IgD-negative memory B cell (primary cell): ENCODE measurements around the gene CARMIL3. TPM values are rescaled to one million over a fixed set of nuclear protein-coding genes. Genes with fewer than 3 reads are reported as not detected.

ENCODE experiments used
- H3K27ac Mint-ChIP-seq, 3 donors: one replicate each; pipeline ENCODE4 v1.8.0; 2020 to 2022; ENCODE audit warnings: mild to moderate bottlenecking in 3 of 3, mixed read lengths in 3 of 3, moderate library complexity in 1 of 3
- H3K27me3 Mint-ChIP-seq: one replicate; pipeline ENCODE4 v1.8.0; 2021; ENCODE audit warnings: mixed read lengths
- H3K36me3 Mint-ChIP-seq: one replicate; pipeline ENCODE4 v1.8.0; 2020; ENCODE audit warnings: mild to moderate bottlenecking, mixed read lengths
- H3K4me1 Mint-ChIP-seq, 3 donors: one replicate each; pipeline ENCODE4 v1.8.0; 2020 to 2022; ENCODE audit warnings: mixed read lengths in 3 of 3, mild to moderate bottlenecking in 1 of 3
- H3K4me3 Mint-ChIP-seq, 4 donors: one replicate each; pipeline ENCODE4 v1.8.0; 2020 to 2022; ENCODE audit warnings: mild to moderate bottlenecking in 4 of 4, mixed read lengths in 4 of 4, moderate library complexity in 3 of 4
- H3K9me3 Mint-ChIP-seq, 3 donors: one replicate each; pipeline ENCODE4 v1.8.0; 2020 to 2021; ENCODE audit warnings: mixed read lengths in 3 of 3, mild to moderate bottlenecking in 1 of 3
- polyA plus RNA-seq: library from polyadenylated mRNA; unstranded; fragments of 300-500 nt; fragmentation: Illumina TruSeq; gene quantifications from one replicate; pipeline ENCODE4 v1.2.3, GENCODE V29; 2021

The CARMIL3 gene
- polyA plus RNA-seq, 1 donor from 2014 or later, result 0.35 TPM

DNA sequence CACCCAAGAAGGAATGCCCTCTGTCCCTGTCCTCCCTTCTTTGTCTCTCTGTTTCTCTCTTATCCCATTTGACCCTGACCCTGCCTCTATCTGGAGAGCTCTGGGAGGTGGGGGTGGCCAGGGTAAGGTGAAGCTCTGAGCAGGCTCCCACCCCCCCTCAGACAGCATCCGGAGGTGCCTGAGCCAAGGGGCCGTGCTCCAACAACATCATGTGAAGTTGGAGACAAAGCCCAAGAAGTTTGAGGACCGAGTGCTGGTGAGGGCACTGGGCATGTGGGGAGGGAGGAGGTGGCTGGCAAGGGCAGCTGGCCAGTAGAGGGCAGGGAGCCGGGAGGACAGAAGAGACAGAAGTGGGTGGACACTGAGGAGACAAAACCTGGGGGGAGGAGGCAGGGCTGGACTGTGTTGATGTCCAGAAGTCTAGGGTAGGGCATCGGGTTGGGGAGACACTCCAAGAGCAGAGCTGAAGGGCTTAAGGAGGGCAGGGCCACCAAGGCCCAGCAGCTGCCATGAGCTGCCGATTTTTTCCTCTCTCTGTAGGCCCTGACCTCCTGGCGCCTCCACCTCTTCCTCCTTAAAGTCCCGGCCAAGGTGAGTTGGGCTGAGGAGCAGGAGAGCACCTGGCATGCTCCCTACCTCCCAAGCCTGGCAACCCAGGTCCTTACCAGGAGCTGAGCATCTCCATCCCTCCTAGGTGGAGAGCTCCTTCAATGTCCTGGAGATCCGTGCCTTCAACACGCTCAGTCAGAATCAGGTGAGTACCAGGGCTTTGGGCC, 1.9 kb downstream of the CARMIL3 start:
- peaks cover 21 to 30% (median 24%) of the 10 kb centered on the region in 3 donors for H3K4me1 Mint-ChIP-seq

DNA sequence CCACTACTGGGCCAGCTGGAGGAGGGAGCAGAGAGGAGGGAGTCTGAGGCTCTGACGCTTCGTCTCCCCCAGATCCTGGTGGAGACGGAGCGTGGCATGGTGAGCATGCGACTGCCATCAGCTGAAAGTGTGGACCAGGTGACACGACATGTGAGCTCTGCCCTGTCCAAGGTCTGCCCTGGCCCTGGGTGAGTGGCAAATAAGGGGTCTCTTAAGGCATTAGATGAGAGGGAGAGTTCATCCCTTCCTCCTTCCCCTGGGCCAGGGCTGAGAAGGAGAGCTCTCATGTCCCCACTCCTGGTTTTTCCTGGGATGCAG, 2.5 kb downstream of the CARMIL3 start:
- Mint-ChIP-seq H3K9me3 (no peaks in the 10 kb centered on the region), H3K27me3 (peaks cover 2% of the 10 kb centered on the region), H3K27ac (no peak overlapping the region), H3K4me1 (peaks cover 17 to 25% (median 18%) of the 10 kb centered on the region in 3 donors), H3K36me3 (peaks cover 5% of the 10 kb centered on the region), H3K4me3 (peak overlapping the region in 1 of 4 donors; percentile 84)

More for the DNA sequence above, 1.9 kb downstream of the CARMIL3 start:
- Mint-ChIP-seq H3K4me3 (peak overlapping the region; percentile 66 to 84 (median 82)), H3K9me3 (no peaks in the 10 kb centered on the region), H3K27ac (peak overlapping the region in 1 of 3 donors; percentile 53), H3K36me3 (peaks cover 5% of the 10 kb centered on the region), H3K27me3 (peaks cover 2% of the 10 kb centered on the region)

DNA sequence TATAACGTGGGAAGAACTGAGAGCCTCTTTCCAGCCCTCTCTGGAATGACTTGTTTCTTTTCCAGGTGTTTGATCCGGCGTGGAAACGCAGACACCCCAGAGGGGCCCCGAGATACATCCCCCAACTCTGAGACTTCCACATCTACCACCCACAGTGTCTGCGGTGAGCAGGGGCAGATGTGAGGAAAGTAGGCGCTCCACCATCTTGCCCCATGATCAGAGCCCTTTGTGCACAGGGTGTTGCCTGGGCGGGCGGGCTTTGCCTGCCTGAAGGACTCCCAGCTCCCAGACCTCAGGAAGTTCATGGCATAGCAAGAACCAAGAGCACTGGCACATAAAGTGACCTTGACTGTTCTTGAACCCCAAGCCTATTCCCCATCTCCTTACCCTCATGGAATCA, 2.8 kb downstream of the CARMIL3 start:
- peaks cover 16 to 24% (median 17%) of the 10 kb centered on the region in 3 donors for H3K4me1 Mint-ChIP-seq
- peaks cover 2% of the 10 kb centered on the region for H3K27me3 Mint-ChIP-seq
- peak overlapping the region in 1 of 4 donors; percentile 67 for H3K4me3 Mint-ChIP-seq
- H3K9me3 Mint-ChIP-seq, result no peaks in the 10 kb centered on the region
- H3K27ac Mint-ChIP-seq, result no peak overlapping the region
- peaks cover 5% of the 10 kb centered on the region for H3K36me3 Mint-ChIP-seq

DNA sequence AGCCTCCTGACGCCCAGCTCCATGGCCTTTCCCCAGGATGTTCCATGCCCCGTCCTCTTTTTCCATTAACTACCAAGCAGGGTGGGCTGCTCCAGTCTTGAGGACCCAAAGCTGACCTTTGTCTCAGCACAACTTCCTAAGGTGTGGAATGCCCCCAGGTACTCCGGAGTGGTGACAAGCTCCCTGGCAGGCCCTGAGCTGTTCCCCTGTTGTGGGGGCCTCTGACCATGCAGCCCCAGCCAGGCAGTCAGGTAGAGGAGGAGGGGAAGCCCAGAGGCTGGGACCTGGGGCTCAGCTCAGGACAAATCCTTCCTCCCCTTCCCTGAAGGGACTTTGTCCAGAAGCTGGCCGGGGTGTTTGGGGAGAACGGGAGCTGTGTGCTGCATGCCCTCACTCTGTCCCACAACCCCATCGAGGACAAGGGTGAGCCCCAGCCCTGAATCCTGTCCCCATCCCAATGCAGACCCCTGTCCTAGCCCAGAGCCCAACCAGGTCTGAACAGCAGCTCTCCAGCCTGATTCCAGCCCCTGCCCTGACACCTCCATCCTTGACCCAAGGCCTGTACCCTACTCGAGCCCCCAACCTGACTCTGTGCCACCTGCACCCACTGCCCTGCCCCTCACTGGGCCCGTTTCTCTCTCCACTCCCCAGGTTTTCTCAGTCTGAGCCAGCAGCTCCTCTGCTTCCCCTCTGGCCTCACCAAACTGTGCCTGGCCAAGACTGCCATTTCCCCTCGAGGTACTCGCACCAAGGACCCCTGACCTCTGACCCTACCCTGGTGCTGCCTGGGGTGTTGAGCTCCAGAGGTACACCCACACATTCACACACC, 4.4 kb downstream of the CARMIL3 start:
- H3K27me3 Mint-ChIP-seq, result peaks cover 2% of the 10 kb centered on the region
- peak overlapping the region in 1 of 4 donors; percentile 47 for H3K4me3 Mint-ChIP-seq
- no peaks in the 10 kb centered on the region for H3K9me3 Mint-ChIP-seq
- peaks cover 11 to 12% (median 11%) of the 10 kb centered on the region in 3 donors for H3K4me1 Mint-ChIP-seq
- H3K27ac Mint-ChIP-seq, result no peak overlapping the region
- H3K36me3 Mint-ChIP-seq, result peaks cover 7% of the 10 kb centered on the region

DNA sequence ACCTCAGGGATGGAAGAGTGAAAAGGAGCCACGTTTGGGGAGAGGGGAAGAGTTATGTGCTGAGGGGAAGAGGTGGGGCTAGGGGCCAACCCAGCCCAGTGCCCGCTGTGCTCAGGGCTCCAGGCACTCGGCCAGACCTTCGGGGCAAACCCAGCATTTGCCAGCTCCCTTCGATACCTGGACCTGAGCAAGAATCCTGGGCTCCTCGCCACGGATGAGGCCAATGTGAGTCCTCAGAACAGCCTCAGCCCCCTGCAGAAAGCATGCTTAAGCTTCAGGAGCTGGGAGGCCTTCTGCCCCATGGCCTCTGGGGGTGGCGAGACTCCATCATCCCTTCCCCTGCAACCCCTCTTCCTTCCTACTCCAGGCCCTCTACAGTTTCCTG, 5.0 kb downstream of the CARMIL3 start:
- Mint-ChIP-seq H3K4me1 (peaks cover 10 to 11% (median 10%) of the 10 kb centered on the region in 3 donors), H3K36me3 (peaks cover 7% of the 10 kb centered on the region), H3K9me3 (no peaks in the 10 kb centered on the region), H3K4me3 (no peak overlapping the region), H3K27me3 (peaks cover 2% of the 10 kb centered on the region), H3K27ac (no peak overlapping the region)

DNA sequence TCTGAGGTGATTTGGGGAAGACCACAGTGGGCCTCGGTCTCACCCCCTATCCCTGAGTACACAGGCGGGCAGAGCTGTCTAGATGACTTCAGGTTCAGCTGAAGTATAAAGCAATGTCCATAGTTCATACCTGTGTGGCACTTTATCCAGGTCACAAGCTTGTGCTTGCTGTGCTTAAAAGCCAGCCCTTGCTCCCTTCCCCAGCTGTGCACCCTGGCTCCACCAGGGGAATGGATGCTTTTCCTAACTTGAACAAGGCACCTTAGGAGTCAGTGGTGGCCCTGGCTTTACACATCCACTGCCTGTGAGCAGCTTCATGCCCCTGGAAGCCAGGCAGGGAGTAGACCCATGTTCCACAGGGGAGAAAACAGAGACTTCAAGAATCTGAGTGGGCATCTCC, 5.5 kb downstream of the CARMIL3 start:
- Mint-ChIP-seq H3K4me3 (no peak overlapping the region), H3K9me3 (no peaks in the 10 kb centered on the region), H3K27me3 (peaks cover 2% of the 10 kb centered on the region), H3K36me3 (peaks cover 7% of the 10 kb centered on the region), H3K27ac (no peak overlapping the region), H3K4me1 (peaks cover 10 to 11% (median 10%) of the 10 kb centered on the region in 3 donors)

DNA sequence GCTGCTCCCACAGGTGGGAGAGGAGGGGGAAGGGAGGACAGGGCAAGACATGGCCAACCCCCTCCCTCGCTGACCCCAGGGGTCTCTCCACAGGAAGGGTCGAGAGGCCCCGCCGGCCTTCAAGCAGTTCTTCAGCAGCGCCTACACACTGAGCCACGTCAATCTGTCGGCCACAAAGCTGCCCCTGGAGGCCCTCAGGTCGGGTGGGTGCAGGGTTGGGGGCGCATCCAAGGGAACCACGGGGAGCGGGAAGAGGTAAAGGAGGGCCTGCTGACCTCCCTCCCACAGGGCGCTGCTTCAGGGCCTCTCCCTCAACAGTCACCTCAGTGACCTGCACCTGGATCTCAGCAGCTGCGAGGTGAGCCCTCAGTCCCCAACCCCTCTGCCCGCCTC, 6.1 kb downstream of the CARMIL3 start:
- Mint-ChIP-seq H3K36me3 (peaks cover 7% of the 10 kb centered on the region), H3K9me3 (no peaks in the 10 kb centered on the region), H3K27ac (peak overlapping the region in 1 of 3 donors; percentile 45), H3K4me3 (peak overlapping the region in 1 of 4 donors; percentile 24), H3K4me1 (peaks cover 6 to 9% (median 8%) of the 10 kb centered on the region in 3 donors), H3K27me3 (peaks cover 2% of the 10 kb centered on the region)

DNA sequence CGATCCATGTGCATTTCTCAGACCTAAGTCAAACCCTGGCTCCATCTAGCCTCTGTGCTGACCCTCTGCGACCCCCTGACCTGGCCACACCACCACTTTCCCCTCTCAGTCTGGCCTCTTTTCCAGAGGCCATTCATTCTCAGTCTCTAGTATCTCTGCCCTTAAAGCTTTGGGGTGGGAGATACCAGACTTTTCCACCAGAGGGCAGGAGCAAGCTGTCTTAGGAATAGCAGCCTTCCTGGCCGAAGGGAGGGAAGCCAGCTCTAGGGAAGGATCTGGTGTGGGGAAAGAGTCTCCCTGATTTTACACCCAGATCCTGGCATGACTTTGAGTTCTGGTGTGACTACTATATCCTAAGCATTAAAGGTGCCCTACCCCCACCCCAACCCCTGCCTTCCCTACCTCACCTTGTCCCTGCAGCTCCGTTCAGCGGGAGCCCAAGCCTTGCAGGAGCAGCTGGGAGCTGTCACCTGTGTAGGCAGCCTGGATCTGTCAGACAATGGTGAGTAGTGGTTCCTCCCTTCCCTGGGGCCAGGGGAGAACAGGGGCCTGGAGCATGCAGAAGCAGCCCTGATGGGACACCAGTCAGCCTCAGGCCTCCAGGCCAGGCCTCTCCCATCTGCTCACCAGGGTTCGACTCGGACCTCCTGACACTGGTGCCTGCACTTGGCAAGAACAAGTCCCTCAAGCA, 6.6 kb downstream of the CARMIL3 start:
- peaks cover 2 to 5% (median 3%) of the 10 kb centered on the region in 3 donors for H3K4me1 Mint-ChIP-seq
- H3K36me3 Mint-ChIP-seq, result peaks cover 7% of the 10 kb centered on the region
- H3K9me3 Mint-ChIP-seq, result no peaks in the 10 kb centered on the region
- peak overlapping the region in 1 of 3 donors; percentile 45 for H3K27ac Mint-ChIP-seq
- peak overlapping the region in 1 of 4 donors; percentile 24 for H3K4me3 Mint-ChIP-seq
- peaks cover 2% of the 10 kb centered on the region for H3K27me3 Mint-ChIP-seq

DNA sequence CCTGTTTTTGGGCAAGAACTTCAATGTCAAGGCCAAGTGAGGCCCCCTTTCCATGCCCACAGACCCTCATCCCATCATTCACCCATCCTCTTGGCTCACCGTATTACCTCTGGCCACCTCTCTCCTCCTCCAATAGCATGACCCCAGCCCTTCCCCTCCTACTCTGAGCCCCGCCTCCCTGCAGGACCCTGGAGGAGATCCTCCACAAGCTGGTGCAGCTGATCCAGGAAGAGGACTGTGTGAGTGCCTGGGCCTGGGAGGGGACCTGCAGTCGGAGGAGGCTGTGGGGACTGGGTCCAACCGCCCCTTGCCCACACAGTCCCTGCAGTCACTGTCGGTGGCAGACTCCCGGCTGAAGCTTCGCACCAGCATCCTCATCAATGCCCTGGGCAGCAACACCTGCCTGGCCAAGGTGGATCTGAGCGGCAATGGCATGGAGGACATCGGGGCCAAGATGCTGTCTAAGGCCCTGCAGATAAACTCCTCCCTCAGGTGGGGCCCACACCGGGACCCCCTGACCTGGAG, 7.2 kb downstream of the CARMIL3 start:
- Mint-ChIP-seq H3K27me3 (peaks cover 2% of the 10 kb centered on the region), H3K9me3 (no peaks in the 10 kb centered on the region), H3K4me1 (peaks cover 2 to 5% (median 2%) of the 10 kb centered on the region in 3 donors), H3K27ac (no peak overlapping the region), H3K4me3 (no peak overlapping the region), H3K36me3 (peaks cover 7% of the 10 kb centered on the region)

DNA sequence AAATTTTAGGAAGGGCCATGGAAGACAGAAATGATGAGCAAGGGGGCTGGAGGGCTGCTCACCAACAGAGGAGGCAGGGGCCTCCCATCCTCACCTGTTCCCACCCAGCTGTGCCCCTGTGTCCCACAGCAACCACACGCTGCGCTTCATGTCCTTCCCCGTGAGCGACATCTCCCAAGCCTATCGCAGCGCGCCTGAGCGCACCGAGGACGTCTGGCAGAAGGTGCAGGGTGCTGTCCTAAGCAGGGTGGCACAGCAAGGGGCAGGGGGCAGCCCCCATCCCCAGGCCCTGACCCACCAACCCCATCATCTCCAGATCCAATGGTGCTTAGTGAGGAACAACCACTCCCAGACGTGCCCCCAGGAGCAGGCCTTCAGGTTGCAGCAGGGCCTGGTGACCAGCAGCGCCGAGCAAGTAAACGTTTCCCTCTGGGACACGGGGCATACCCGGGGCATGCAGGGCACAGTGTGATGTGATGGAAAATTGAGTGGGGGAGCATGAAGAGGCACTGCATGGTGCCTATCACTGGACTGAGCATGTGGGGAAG, 8.1 kb downstream of the CARMIL3 start:
- Mint-ChIP-seq H3K36me3 (peaks cover 7% of the 10 kb centered on the region), H3K27me3 (peaks cover 2% of the 10 kb centered on the region), H3K9me3 (no peaks in the 10 kb centered on the region), H3K4me3 (no peak overlapping the region), H3K27ac (no peak overlapping the region), H3K4me1 (peaks cover 2 to 5% (median 2%) of the 10 kb centered on the region in 3 donors)

DNA sequence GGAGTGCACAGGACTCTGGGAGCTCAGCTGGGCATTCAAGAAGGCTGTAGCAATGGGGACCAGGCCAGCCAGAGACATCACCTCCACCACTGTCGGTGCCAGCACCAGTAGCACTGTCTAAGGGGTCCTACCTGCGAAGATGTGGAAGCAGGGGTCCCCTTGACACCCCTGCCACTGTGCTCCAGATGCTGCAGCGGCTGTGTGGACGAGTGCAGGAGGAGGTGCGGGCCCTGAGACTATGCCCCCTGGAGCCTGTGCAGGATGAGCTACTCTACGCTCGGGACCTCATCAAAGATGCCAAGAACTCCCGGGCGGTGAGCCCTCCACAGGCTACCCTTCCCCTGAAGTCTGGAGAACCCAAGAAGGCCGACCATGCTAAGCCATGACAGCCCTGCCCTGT, 8.6 kb downstream of the CARMIL3 start:
- no peaks in the 10 kb centered on the region for H3K9me3 Mint-ChIP-seq
- H3K27ac Mint-ChIP-seq, result no peak overlapping the region
- H3K27me3 Mint-ChIP-seq, result peaks cover 2% of the 10 kb centered on the region
- H3K36me3 Mint-ChIP-seq, result peaks cover 7% of the 10 kb centered on the region
- peaks cover 2 to 5% (median 2%) of the 10 kb centered on the region in 3 donors for H3K4me1 Mint-ChIP-seq
- no peak overlapping the region for H3K4me3 Mint-ChIP-seq

DNA sequence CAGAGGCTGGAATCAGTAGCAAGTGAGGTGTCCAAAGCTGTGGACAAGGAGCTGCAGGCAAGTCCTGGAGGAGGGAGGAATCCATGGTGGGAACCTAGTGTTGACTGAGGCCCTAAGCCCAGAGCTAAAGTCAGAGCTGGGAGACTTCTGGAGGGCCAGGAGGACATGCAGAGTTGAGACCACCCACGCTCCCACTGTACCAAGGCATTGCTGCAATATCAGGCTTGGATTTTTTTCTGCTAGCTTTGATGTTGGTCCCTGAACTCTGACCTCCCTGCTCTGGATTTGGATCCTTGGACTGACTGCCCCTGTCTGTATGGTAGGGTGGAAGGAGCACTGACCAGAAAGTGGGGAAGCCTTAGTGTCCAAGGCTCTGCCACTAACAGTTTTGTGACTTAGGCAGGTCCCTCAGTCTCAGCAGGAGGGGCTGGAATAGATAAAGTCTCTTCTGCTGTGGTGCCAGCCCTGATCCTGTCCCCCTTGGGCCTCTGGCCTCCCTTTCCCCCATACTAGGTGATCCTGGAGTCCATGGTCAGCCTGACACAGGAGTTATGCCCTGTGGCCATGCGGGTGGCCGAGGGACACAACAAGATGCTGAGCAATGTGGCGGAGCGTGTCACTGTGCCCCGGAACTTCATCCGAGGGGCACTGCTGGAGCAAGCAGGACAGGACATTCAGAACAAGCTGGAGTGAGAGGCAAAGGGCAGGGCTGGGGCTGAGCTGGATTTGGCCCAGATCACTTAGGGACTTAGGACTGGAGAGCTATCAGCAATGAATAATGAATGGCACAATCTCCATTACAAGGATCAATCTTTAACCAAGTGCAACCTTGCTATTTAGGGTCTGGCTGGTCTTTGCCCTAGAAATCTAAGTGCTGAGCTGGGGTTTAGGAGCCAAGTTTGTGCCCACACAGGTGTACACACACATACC, 9.4 kb downstream of the CARMIL3 start:
- Mint-ChIP-seq H3K27ac (no peak overlapping the region), H3K4me1 (peaks cover 2 to 5% (median 2%) of the 10 kb centered on the region in 3 donors), H3K27me3 (peaks cover 2% of the 10 kb centered on the region), H3K4me3 (no peak overlapping the region), H3K9me3 (no peaks in the 10 kb centered on the region), H3K36me3 (peaks cover 7% of the 10 kb centered on the region)

DNA sequence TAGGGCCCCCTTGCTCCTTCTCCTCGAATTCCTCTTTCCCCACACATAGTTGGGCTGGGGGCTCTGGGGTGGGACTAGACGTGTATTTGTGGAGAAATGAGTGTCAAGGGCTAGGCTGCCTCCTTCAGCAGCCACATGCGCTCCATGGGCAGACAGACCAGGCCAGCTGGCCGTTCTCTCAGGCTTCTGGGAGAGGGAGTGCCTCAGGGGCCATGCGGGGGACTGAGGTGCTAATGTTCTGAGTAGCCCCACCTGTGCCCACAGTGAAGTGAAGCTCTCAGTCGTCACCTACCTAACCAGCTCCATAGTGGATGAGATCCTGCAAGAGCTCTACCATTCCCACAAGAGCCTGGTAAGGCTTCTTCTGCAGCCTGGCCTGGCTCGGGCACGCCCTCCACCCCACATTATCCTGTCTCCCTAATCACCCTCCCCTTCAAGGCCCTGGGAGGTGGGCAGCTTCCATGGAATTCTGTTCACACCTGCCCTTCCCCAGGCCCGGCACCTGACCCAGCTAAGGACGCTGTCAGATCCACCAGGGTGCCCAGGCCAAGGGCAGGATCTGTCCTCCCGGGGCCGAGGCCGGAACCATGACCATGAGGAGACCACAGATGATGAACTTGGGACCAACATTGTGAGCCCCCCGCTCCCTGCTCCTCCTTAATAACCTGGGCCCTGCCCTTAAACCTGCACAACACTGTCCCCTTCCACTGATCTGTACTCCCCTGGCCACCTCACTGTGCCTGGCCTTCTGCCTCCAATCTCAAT, 10.6 kb downstream of the CARMIL3 start:
- H3K36me3 Mint-ChIP-seq, result peaks cover 4% of the 10 kb centered on the region
- no peaks in the 10 kb centered on the region for H3K9me3 Mint-ChIP-seq
- H3K4me3 Mint-ChIP-seq, result peak overlapping the region in 1 of 4 donors; percentile 8
- peaks cover 2% of the 10 kb centered on the region for H3K27me3 Mint-ChIP-seq
- peak overlapping the region in 1 of 3 donors; percentile 89 for H3K27ac Mint-ChIP-seq
- H3K4me1 Mint-ChIP-seq, result peaks cover 2 to 5% (median 2%) of the 10 kb centered on the region in 3 donors
